Measurements from ENCODE around the gene INSRR. TPM values are rescaled to one million over a fixed set of nuclear protein-coding genes. Genes with fewer than 3 reads are reported as not detected.

The INSRR gene
- total and polyA plus RNA-seq, 2 of the 8 experiments (the other 6 are each of a cell fraction or from before 2014, with no cell fraction given): 0.02 TPM; not detected in 1

GRCh38 chr1:156846643-156847042 lies 12.3 kb downstream of the INSRR start (continued):
- TF ChIP-seq RAD21 (IDR thresholded peaks at IDR 0.05 in 1 of 2, conservative IDR thresholded peaks at IDR 0.05 in 1 of 2; ENCODE audit: low read depth in 2 of 2, low read length in 2 of 2) (no peak), SRF (IDR thresholded peaks at IDR 0.05; ENCODE audit: low read depth, low read length) (no peak)
